HepG2 (cell line): ENCODE data around the gene C1orf116. TPM values are rescaled to one million over a fixed set of nuclear protein-coding genes. Genes with fewer than 3 reads are reported as not detected.

Experiments
- ATAC-seq: fragments of 200-7000 bp; cut with Tn5 transposase; 3 replicates; pipeline ENCODE4 v1.9.1; 2020; ENCODE audit warnings: mild to moderate bottlenecking, moderate library complexity
- BruUV-seq: library from RNA; stranded (reverse); fragments of 400-500 nt; replicated peaks from 2 replicates; lab custom pipeline; 2021; lab: Mats Ljungman, UMichigan
- CTCF ChIA-PET: fragments of 300-600 bp; formaldehyde crosslinking; extraction: SDS; loops from one replicate; lab custom pipeline; 2021; ENCODE audit warnings: low total read pairs, inconsistent platforms, low intra/inter-chr PET ratio; lab: Yijun Ruan, JAX
- POLR2A ChIA-PET: fragments of 350-600 bp; sonication (Branson Sonifier 250); formaldehyde crosslinking; loops from one replicate; lab custom pipeline; 2020; ENCODE audit warnings: antibody characterized with exemption, inconsistent platforms; lab: Yijun Ruan, JAX
- DNase-seq: peaks from one replicate; pipeline ENCODE4 v3.0.0-alpha.2; 2015; ENCODE audit warnings: low spot score
- FAIRE-seq: peaks from 3 replicates; lab custom pipeline; 2011; peaks lifted over from hg19 to GRCh38; lab: Jason Lieb, UNC
- H2AFZ ChIP-seq: one replicate; pipeline ENCODE4 v1.6.1; 2011; ENCODE audit warnings: low read length, inconsistent platforms
- H3K27ac ChIP-seq: fragments of 300-600 bp; 3 replicates; pipeline ENCODE4 v1.8.0; 2011; ENCODE audit warnings: mixed run types, mild to moderate bottlenecking, mixed read lengths, low read length, inconsistent platforms; ENCODE audit not compliant: insufficient read depth; ENCODE audit errors: extremely low read length
- H3K27me3 ChIP-seq, 2 experiments: fragments of 200-600 bp in 1 of 2; 2 replicates in 1 of 2; 3 replicates in 1 of 2; pipeline versions ENCODE4 v1.6.0 to v1.8.0; 2011; ENCODE audit warnings: low read length in 2 of 2, mild to moderate bottlenecking in 2 of 2, moderate library complexity in 2 of 2, inconsistent platforms in 1 of 2; ENCODE audit not compliant: insufficient read depth in 2 of 2, control insufficient read depth in 1 of 2
- H3K36me3 ChIP-seq, 2 experiments: fragments of 200-600 bp in 1 of 2; replicated peaks in 1 of 2; 2 replicates in 1 of 2; 3 replicates in 1 of 2; pipeline versions ENCODE4 v1.5.1 to v1.8.0; 2011; ENCODE audit warnings: low read length in 2 of 2, inconsistent platforms in 1 of 2; ENCODE audit not compliant: insufficient read depth in 2 of 2, control insufficient read depth in 1 of 2
- H3K4me1 ChIP-seq: 2 replicates; pipeline ENCODE4 v1.5.1; 2012; ENCODE audit warnings: low read length, inconsistent platforms; ENCODE audit not compliant: insufficient read depth
- H3K4me2 ChIP-seq: 2 replicates; pipeline ENCODE4 v1.6.0; 2011; ENCODE audit warnings: low read depth, low read length, inconsistent platforms
- H3K4me3 ChIP-seq, 3 experiments: fragments of 200-600 bp in 1 of 3; sonication (generic), shearing (Covaris generic) in 1 of 3; replicated peaks in 1 of 3; 2 replicates each; pipeline ENCODE4 v1.5.1; 2011 to 2016; ENCODE audit warnings: low read length in 3 of 3, inconsistent platforms in 2 of 3, low read depth in 2 of 3, mild to moderate bottlenecking in 2 of 3, control low read depth in 1 of 3, mixed read lengths in 1 of 3; ENCODE audit not compliant: insufficient read depth in 1 of 3
- H3K79me2 ChIP-seq: one replicate; pipeline ENCODE4 v1.6.1; 2011; ENCODE audit warnings: low read length, inconsistent platforms; ENCODE audit not compliant: insufficient read depth
- H3K9ac ChIP-seq: 2 replicates; pipeline ENCODE4 v1.6.0; 2011; ENCODE audit warnings: mild to moderate bottlenecking, low read depth, low read length, inconsistent platforms; ENCODE audit not compliant: insufficient read depth
- H3K9me3 ChIP-seq: 2 replicates; pipeline ENCODE4 v1.5.1; 2012; ENCODE audit warnings: mild to moderate bottlenecking, low read length
- H4K20me1 ChIP-seq: 2 replicates; pipeline ENCODE4 v1.6.0; 2011; ENCODE audit warnings: inconsistent platforms, mild to moderate bottlenecking, low read length, moderate library complexity; ENCODE audit not compliant: insufficient read depth
- BRF2 ChIP-seq: sonication (generic); formaldehyde crosslinking; IDR thresholded peaks from 2 replicates; pipeline ENCODE4 v1.8.1; 2022; ENCODE audit warnings: mild to moderate bottlenecking, missing genetic modification reagents
- HMG20B ChIP-seq: conservative IDR thresholded peaks from 2 replicates; pipeline ENCODE4 v1.6.1; 2016; ENCODE audit warnings: missing genetic modification reagents, missing compliant biosample characterization
- MAZ ChIP-seq, 2 experiments: sonication (generic) in 1 of 2; formaldehyde crosslinking in 1 of 2; IDR thresholded peaks; 2 replicates each; pipeline versions ENCODE4 v1.5.0 to v1.6.1; 2012 to 2020; ENCODE audit warnings: low read depth in 2 of 2, mild to moderate bottlenecking in 2 of 2, borderline replicate concordance in 1 of 2, improper control_type of control experiment in 1 of 2, low read length in 1 of 2, missing genetic modification reagents in 1 of 2, moderate library complexity in 1 of 2
- PHF21A ChIP-seq: sonication (generic); formaldehyde crosslinking; IDR thresholded peaks from 2 replicates; pipeline ENCODE4 v1.5.0; 2020; ENCODE audit warnings: mild to moderate bottlenecking, missing genetic modification reagents
- RNF2 ChIP-seq: fragments of 450-650 bp; conservative IDR thresholded peaks from 2 replicates; pipeline ENCODE4 v1.6.1; 2016; ENCODE audit warnings: low read depth
- ZFP36L1 ChIP-seq: sonication (generic); formaldehyde crosslinking; IDR thresholded peaks from 2 replicates; pipeline ENCODE4 v1.8.0; 2022; ENCODE audit warnings: mild to moderate bottlenecking, missing genetic modification reagents, moderate library complexity
- ZNF263 ChIP-seq: sonication (generic); formaldehyde crosslinking; IDR thresholded peaks from 2 replicates; pipeline ENCODE4 v1.4.0; 2020; ENCODE audit warnings: missing genetic modification reagents
- ZNF720 ChIP-seq: sonication (generic); formaldehyde crosslinking; IDR thresholded peaks from 2 replicates; pipeline ENCODE4 v1.4.0; 2020; ENCODE audit warnings: missing genetic modification reagents
- ZNF782 ChIP-seq: sonication (generic); formaldehyde crosslinking; IDR thresholded peaks from 2 replicates; pipeline ENCODE4 v1.4.0; 2020; ENCODE audit warnings: missing genetic modification reagents, mild to moderate bottlenecking, borderline replicate concordance
- WGBS: methylation state at CpG from one replicate; pipeline ENCODE4 v1.1.6; 2017; ENCODE audit warnings: low lambda C conversion rate; 5-methylcytosine and 5-hydroxymethylcytosine counted together
- in situ Hi-C: cut with HindIII; loops from 2 replicates; pipeline ENCODE4 v1.10.0; 2017; ENCODE audit warnings: low pct_unique_long_range_greater_than_20kb; ENCODE audit not compliant: extremely low pct_ligation_motif_present
- intact Hi-C: fragments of 100-400 bp; cut with micrococcal nuclease; formaldehyde crosslinking; loops from one replicate; pipeline ENCODE4 v1.10.0; 2022; ENCODE audit not compliant: unreplicated experiment
- polyA plus RNA-seq, 8 experiments: library from polyadenylated mRNA; depleted of rRNA in 3 of 8; stranded (reverse) in 7 of 8; unstranded in 1 of 8; fragments of >200 nt; fragmentation: Illumina TruSeq in 4 of 8; extraction: Trizol in 4 of 8; gene quantifications; 2 replicates each; pipeline versions ENCODE4 v1.2.1 to v1.2.3, GENCODE V29; 2011 to 2016; ENCODE audit warnings: low read depth in 4 of 8, missing spikeins in 1 of 8, mixed read lengths in 1 of 8; ENCODE audit not compliant: insufficient read depth in 1 of 8
- total RNA-seq, 5 experiments: library from RNA; depleted of rRNA; stranded (reverse); fragments of >200 nt; fragmentation: Illumina TruSeq; extraction: Trizol; gene quantifications; 2 replicates each; pipeline ENCODE4 v1.2.3, GENCODE V29; 2016; ENCODE audit warnings: low read depth in 1 of 5
- TF ChIP-seq, protein P1 (sequence below): sonication (generic); formaldehyde crosslinking; IDR thresholded peaks from 2 replicates; pipeline ENCODE4 v1.5.0; 2020; ENCODE audit warnings: missing genetic modification reagents, mild to moderate bottlenecking, borderline replicate concordance
- TF ChIP-seq, protein P2 (sequence below): sonication (generic); formaldehyde crosslinking; IDR thresholded peaks from 2 replicates; pipeline ENCODE4 v1.5.0; 2020; ENCODE audit warnings: missing genetic modification reagents

Gene C1orf116
- total and polyA plus RNA-seq, 2 of the 13 experiments (the other 11 are each of a cell fraction or from before 2014, with no cell fraction given): 0.51 to 0.95 TPM

DNA sequence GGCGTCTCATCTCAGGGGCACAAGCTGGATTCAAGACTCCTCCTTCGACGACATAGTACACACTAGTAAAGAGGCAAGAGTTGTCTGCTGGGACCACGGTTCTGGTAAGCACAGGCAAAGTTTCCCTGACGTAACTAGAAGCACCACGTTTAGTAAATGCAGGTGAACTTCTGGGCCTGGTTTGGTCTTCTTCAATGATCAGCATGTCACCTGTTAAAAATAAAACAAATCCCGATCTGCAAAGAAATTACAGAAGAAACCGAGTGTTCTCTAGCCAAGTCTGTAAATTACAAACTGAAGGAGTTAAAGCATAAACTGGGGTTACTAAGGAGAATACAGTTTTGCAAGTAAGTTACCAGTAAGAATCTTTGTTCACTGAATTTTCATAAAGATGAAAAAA lies 17.0 kb upstream of the C1orf116 start (continued):
- no peak for TF ChIP-seq BRF2 (CRISPR knock-in tag)
- TF ChIP-seq, all 625 proteins: peak for 0

DNA sequence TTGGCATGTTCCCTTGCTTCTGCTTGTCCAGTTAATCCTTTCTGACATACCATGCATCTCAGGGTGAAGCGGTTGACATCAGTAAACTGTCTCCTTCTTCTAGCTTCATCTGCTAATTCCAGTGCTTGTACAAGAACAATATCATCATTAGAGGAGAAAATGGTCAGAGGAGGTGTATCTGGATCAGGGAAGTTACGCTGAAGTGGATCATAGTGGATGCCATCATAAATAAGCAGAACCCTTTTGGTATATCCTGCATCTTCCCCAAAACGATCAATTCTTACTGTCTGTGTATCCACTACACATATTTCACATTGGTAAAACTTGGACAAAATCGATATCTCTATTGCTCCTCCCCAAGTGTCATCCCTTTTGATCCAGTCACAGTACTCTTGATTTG lies 16.5 kb upstream of the C1orf116 start:
- no peak overlapping the region for H2AFZ ChIP-seq
- H3K9ac ChIP-seq: no peak overlapping the region
- peaks cover 56% of the 10 kb centered on the region for H3K79me2 ChIP-seq
- no peak overlapping the region for H3K27ac ChIP-seq
- CTCF ChIA-PET: interaction anchor here (3.2 kb wide), 1 partner anchor 28 kb away, joined by 14 read pairs; no protein-coding TSS in a partner anchor
- H3K27me3 ChIP-seq: no peaks in the 10 kb centered on the region; a peak in 1 of 5 replicates
- H3K36me3 ChIP-seq: peaks cover 0 to 10% of the 10 kb centered on the region in 2 experiments; a peak in 1 of 5 replicates
- BruUV-seq: no TSS peak
- no peaks in the 10 kb centered on the region for H3K9me3 ChIP-seq
- 76% methylated on average over 4 of the region's 4 CpGs for WGBS
- TF ChIP-seq ZNF782 (CRISPR knock-in tag): no peak
- no peak for TF ChIP-seq MAZ (IDR thresholded peaks at IDR 0.05; ENCODE audit: borderline replicate concordance, low read depth, low read length)
- no peak for TF ChIP-seq MAZ (CRISPR knock-in tag; IDR thresholded peaks at IDR 0.05; ENCODE audit: low read depth)
- TF ChIP-seq, protein P1, sequence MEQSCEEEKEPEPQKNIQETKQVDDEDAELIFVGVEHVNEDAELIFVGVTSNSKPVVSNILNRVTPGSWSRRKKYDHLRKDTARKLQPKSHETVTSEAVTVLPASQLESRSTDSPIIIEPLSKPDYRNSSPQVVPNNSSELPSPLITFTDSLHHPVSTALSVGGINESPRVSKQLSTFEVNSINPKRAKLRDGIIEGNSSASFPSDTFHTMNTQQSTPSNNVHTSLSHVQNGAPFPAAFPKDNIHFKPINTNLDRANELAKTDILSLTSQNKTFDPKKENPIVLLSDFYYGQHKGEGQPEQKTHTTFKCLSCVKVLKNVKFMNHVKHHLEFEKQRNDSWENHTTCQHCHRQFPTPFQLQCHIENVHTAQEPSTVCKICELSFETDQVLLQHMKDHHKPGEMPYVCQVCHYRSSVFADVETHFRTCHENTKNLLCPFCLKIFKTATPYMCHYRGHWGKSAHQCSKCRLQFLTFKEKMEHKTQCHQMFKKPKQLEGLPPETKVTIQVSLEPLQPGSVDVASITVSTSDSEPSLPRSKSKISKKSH (CRISPR knock-in tag): no peak
- TF ChIP-seq, protein P2, sequence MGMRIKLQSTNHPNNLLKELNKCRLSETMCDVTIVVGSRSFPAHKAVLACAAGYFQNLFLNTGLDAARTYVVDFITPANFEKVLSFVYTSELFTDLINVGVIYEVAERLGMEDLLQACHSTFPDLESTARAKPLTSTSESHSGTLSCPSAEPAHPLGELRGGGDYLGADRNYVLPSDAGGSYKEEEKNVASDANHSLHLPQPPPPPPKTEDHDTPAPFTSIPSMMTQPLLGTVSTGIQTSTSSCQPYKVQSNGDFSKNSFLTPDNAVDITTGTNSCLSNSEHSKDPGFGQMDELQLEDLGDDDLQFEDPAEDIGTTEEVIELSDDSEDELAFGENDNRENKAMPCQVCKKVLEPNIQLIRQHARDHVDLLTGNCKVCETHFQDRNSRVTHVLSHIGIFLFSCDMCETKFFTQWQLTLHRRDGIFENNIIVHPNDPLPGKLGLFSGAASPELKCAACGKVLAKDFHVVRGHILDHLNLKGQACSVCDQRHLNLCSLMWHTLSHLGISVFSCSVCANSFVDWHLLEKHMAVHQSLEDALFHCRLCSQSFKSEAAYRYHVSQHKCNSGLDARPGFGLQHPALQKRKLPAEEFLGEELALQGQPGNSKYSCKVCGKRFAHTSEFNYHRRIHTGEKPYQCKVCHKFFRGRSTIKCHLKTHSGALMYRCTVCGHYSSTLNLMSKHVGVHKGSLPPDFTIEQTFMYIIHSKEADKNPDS: no peak
- no peak for TF ChIP-seq ZNF263 (CRISPR knock-in tag)
- no peak for TF ChIP-seq PHF21A (CRISPR knock-in tag)
- TF ChIP-seq HMG20B (CRISPR knock-in tag): no peak
- TF ChIP-seq ZNF720: no peak
- no peak for TF ChIP-seq RNF2
- TF ChIP-seq ZFP36L1: no peak
- intact Hi-C loops: no loop called here
- H4K20me1 ChIP-seq: no peaks in the 10 kb centered on the region; the same call in none of the 2 replicates
- POLR2A ChIA-PET: no interaction called here
- peaks cover 62% of the 10 kb centered on the region for H3K4me1 ChIP-seq
- peak overlapping the region; percentile 98; the same call in 1 of the 2 replicates for H3K4me2 ChIP-seq
- FAIRE-seq (no peak), DNase-seq (no peak), ATAC-seq (no peak)
- in situ Hi-C loops: no loop called here
- H3K4me3 ChIP-seq: no peak overlapping the region; a peak in 1 of 6 replicates
